GM12878 (cell line): ENCODE data around the gene RSPH9. TPM values are rescaled to one million over a fixed set of nuclear protein-coding genes. Genes with fewer than 3 reads are reported as not detected.
"Not testable (repeated sequence)": the region's sequence is repeated elsewhere in the genome, so short reads cannot be mapped to it uniquely, and the experiment has no call there.

Experiments
- ATAC-seq: fragments of 200-7000 bp; cut with Tn5 transposase; 3 replicates; pipeline ENCODE4 v1.9.1; 2020; ENCODE audit warnings: mild to moderate bottlenecking, moderate library complexity
- BruUV-seq: library from RNA; stranded (reverse); fragments of 400-500 nt; replicated peaks from 2 replicates; lab custom pipeline; 2021; lab: Mats Ljungman, UMichigan
- CTCF ChIA-PET: fragments of 300-600 bp; sonication (Branson Sonifier 250); formaldehyde crosslinking; extraction: SDS; loops from one replicate; lab custom pipeline; 2021; ENCODE audit warnings: inconsistent platforms; lab: Yijun Ruan, JAX
- POLR2A ChIA-PET: fragments of 350-600 bp; formaldehyde crosslinking; extraction: SDS; loops from one replicate; lab custom pipeline; 2021; ENCODE audit warnings: inconsistent platforms; lab: Charles Lee
- RAD21 ChIA-PET: fragments of 300-600 bp; sonication (Branson Sonifier 250); formaldehyde crosslinking; loops from one replicate; lab custom pipeline; 2023; ENCODE audit warnings: antibody characterized with exemption; ENCODE audit not compliant: unreplicated experiment; lab: Charles Lee
- SMC1A ChIA-PET: fragments of 300-600 bp; sonication (Branson Sonifier 250); formaldehyde crosslinking; loops from one replicate; lab custom pipeline; 2023; ENCODE audit not compliant: unreplicated experiment, uncharacterized antibody; lab: Charles Lee
- DNase-seq: peaks from one replicate; pipeline ENCODE4 v3.0.0-alpha.2; 2011; ENCODE audit warnings: low read depth, low spot score
- FAIRE-seq: peaks from 3 replicates; lab custom pipeline; 2011; peaks lifted over from hg19 to GRCh38; lab: Jason Lieb, UNC
- H2AFZ ChIP-seq: 2 replicates; pipeline ENCODE4 v1.6.0; 2011; ENCODE audit warnings: low read depth, low read length, control low read depth; ENCODE audit not compliant: control insufficient read depth
- H3K27ac ChIP-seq: 2 replicates; pipeline ENCODE4 v1.5.1; 2011; ENCODE audit warnings: control low read depth; ENCODE audit not compliant: control insufficient read depth, insufficient read depth
- H3K27me3 ChIP-seq, 2 experiments: replicated peaks in 1 of 2; 2 replicates each; pipeline versions ENCODE4 v1.6.0 to v1.6.1; 2011; ENCODE audit warnings: low read length in 1 of 2; ENCODE audit not compliant: control insufficient read depth in 2 of 2, insufficient read depth in 2 of 2
- H3K36me3 ChIP-seq, 2 experiments: 2 replicates each; pipeline ENCODE4 v1.5.1; 2011; ENCODE audit warnings: low read length in 1 of 2; ENCODE audit not compliant: control insufficient read depth in 2 of 2, insufficient read depth in 2 of 2
- H3K4me1 ChIP-seq: 2 replicates; pipeline ENCODE4 v1.6.1; 2011; ENCODE audit warnings: mild to moderate bottlenecking, low read length, moderate library complexity, mixed read lengths; ENCODE audit not compliant: control insufficient read depth, insufficient read depth
- H3K4me2 ChIP-seq: 2 replicates; pipeline ENCODE4 v1.6.0; 2011; ENCODE audit warnings: control low read depth; ENCODE audit not compliant: control insufficient read depth, insufficient read depth
- H3K4me3 ChIP-seq: fragments of 200-600 bp; sonication (generic); 2 replicates; pipeline ENCODE4 v1.5.1; 2016
- H3K79me2 ChIP-seq: 2 replicates; pipeline ENCODE4 v1.6.0; 2011; ENCODE audit warnings: low read length; ENCODE audit not compliant: control insufficient read depth, insufficient read depth
- H3K9ac ChIP-seq: 2 replicates; pipeline ENCODE4 v1.8.0; 2011; ENCODE audit warnings: low read length, control low read depth, mixed read lengths; ENCODE audit not compliant: control insufficient read depth, insufficient read depth
- H3K9me3 ChIP-seq: replicated peaks from 3 replicates; pipeline ENCODE4 v1.5.1; 2011; ENCODE audit warnings: mild to moderate bottlenecking, low read length; ENCODE audit not compliant: control insufficient read depth, insufficient read depth
- H4K20me1 ChIP-seq: 2 replicates; pipeline ENCODE4 v1.6.0; 2011; ENCODE audit not compliant: control insufficient read depth, insufficient read depth
- ASH2L ChIP-seq: fragments of 300-600, 200-600 bp; sonication (generic); IDR thresholded peaks from 2 replicates; pipeline ENCODE4 v1.6.1; 2017; ENCODE audit warnings: low read depth, mild to moderate bottlenecking, borderline replicate concordance
- BCL11A ChIP-seq: IDR thresholded peaks from 2 replicates; pipeline ENCODE4 v1.6.1; 2011; ENCODE audit warnings: low read depth, low read length
- KAT2A ChIP-seq: conservative IDR thresholded peaks from 2 replicates; pipeline ENCODE4 v1.6.1; 2011; ENCODE audit warnings: low read depth, low read length; ENCODE audit not compliant: control insufficient read depth
- MXI1 ChIP-seq: fragments of 150-350 bp; IDR thresholded peaks from 2 replicates; pipeline ENCODE4 v1.6.1; 2011; ENCODE audit warnings: low read depth, mild to moderate bottlenecking, inconsistent platforms, low read length, improper control_type of control experiment
- PML ChIP-seq: IDR thresholded peaks from 2 replicates; pipeline ENCODE4 v1.6.1; 2012; ENCODE audit warnings: low read length, inconsistent platforms
- TAF1 ChIP-seq: IDR thresholded peaks from 2 replicates; pipeline ENCODE4 v1.6.1; 2011; ENCODE audit warnings: mild to moderate bottlenecking, low read depth, low read length, borderline replicate concordance
- TCF3 ChIP-seq: IDR thresholded peaks from 2 replicates; pipeline ENCODE4 v1.6.1; 2012; ENCODE audit warnings: low read depth, mild to moderate bottlenecking, low read length, borderline replicate concordance; ENCODE audit not compliant: insufficient read depth
- WRNIP1 ChIP-seq: IDR thresholded peaks from 2 replicates; pipeline ENCODE4 v1.6.1; 2011; ENCODE audit warnings: low read depth, low read length, improper control_type of control experiment, borderline replicate concordance
- WGBS: methylation state at CpG from one replicate; pipeline ENCODE4 v1.1.6; 2016; ENCODE audit warnings: low lambda C conversion rate; ENCODE audit not compliant: insufficient replicate concordance, insufficient coverage; ENCODE audit errors: missing lambda C conversion rate; 5-methylcytosine and 5-hydroxymethylcytosine counted together
- in situ Hi-C: fragments of 300-500 bp; cut with MboI; formaldehyde crosslinking; loops from 9 replicates; pipeline ENCODE4 v1.14.3; 2018; ENCODE audit warnings: mixed read lengths
- intact Hi-C: fragments of 100-400 bp; cut with micrococcal nuclease; formaldehyde crosslinking; loops from one replicate; pipeline ENCODE4 v1.14.2; 2022; ENCODE audit not compliant: unreplicated experiment
- polyA plus RNA-seq, 11 experiments: library from polyadenylated mRNA; depleted of rRNA in 4 of 11; unstranded in 6 of 11; stranded (reverse) in 5 of 11; fragments of >200 nt; fragmentation: Nextera tagmentation in 4 of 11; fragmentation: Illumina TruSeq in 1 of 11; extraction: Ambion mirVana in 4 of 11; extraction: Trizol in 1 of 11; gene quantifications; 1 replicate in 1 of 11; 2 replicates in 10 of 11; pipeline versions ENCODE4 v1.2.1 to v1.2.3, GENCODE V29; 2011 to 2016; ENCODE audit warnings: inconsistent platforms in 2 of 11, missing spikeins in 2 of 11, low read depth in 1 of 11
- total RNA-seq, 4 experiments: library from RNA; depleted of rRNA in 3 of 4; stranded (reverse); fragments of >200 nt in 3 of 4; fragmentation: Illumina TruSeq in 1 of 4; extraction: Trizol in 1 of 4; gene quantifications; 2 replicates each; pipeline versions ENCODE4 v1.2.1 to v1.2.3, GENCODE V29; 2013 to 2021

Gene RSPH9
- total and polyA plus RNA-seq, 10 of the 15 experiments (the other 5 are each of a cell fraction or from before 2014, with no cell fraction given), result 0.26 to 0.63 (median 0.36) TPM; not detected in 6

DNA sequence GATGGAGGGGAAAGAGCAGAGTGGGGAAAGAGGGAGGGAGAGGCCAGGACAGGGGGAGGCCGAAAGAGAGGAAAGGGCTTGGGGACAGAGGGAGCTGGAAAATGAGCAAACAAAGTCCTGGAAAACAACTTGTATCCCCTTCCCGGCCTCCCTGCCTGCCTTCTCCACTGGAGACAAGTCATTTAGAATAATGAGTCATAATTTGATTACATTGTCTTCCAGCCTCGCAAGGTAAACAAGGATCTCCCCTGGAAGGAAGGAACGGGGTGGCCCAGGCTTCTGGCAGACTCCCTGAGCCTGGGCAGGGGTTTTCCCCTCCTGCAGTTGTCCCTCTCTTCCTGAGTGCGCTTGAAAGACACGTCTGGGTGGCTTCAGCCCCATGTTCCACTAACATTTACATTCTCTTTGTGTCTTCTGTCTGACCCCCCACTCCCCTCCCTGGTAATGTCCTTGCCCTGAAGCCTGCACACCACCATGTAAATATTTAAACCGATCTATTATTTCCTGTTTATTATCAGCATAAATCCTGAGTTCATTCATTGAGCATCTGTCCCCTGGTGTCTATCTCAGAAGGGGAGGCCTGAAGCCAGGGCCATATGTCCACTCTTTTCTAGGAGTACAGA, 54.8 kb downstream of the RSPH9 start (continued):
- TF ChIP-seq KAT2A, result no peak
- no peak for TF ChIP-seq PML
- no peak for TF ChIP-seq MXI1
- TF ChIP-seq WRNIP1, result no peak
- no peak for TF ChIP-seq ASH2L
- no peak for TF ChIP-seq TAF1
- no peak for TF ChIP-seq TCF3
- TF ChIP-seq BCL11A, result no peak

DNA sequence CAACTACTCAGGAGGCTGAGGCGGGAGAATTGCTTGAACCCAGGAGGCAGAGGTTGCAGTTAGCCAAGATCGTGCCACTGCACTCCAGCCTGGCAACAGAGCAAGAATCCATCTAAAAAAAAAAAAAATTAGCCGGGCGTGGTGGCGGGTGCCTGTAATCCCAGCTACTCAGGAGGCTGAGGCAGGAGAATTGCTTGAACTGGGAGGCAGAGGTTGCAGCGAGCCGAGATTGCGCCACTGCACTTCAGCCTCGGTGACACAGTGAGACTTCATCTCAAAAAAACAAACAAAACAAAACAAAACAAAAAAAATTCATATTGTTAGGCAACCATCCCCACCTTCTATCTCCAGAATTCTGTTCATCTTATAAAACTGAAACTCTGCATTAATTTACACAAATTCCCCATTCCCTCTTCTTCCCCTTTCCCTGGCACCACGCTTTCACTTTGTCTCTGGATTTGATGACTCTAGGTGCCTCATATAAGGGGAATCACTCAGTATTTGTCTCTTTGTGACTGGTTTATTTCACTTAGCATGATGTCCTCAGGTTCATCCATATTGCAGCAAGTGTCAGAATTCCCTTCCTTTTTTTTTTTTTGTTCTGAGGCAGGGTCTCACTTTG, 56.2 kb downstream of the RSPH9 start:
- RAD21 ChIA-PET, POLR2A ChIA-PET, FAIRE-seq, H3K4me3 ChIP-seq, CTCF ChIA-PET, H3K9me3 ChIP-seq, in situ Hi-C loops, SMC1A ChIA-PET, H3K27ac ChIP-seq, DNase-seq, H3K9ac ChIP-seq, H3K36me3 ChIP-seq, intact Hi-C loops, H3K27me3 ChIP-seq, H3K79me2 ChIP-seq, H2AFZ ChIP-seq, H4K20me1 ChIP-seq, BruUV-seq, ATAC-seq, H3K4me2 ChIP-seq: not testable (repeated sequence)
- 86% methylated on average over 10 of the region's 10 CpGs for WGBS
- H3K4me1 ChIP-seq, result peaks cover 22% of the 10 kb centered on the region
